ENCODE results near the gene FRMD8. TPM values are rescaled to one million over a fixed set of nuclear protein-coding genes. Genes with fewer than 3 reads are reported as not detected.
A peak's percentile ranks its signal among the peaks of the same experiment; 100 is the strongest.

FRMD8 gene
- total RNA-seq, 1 donor from 2014 or later = 39.7 TPM

DNA sequence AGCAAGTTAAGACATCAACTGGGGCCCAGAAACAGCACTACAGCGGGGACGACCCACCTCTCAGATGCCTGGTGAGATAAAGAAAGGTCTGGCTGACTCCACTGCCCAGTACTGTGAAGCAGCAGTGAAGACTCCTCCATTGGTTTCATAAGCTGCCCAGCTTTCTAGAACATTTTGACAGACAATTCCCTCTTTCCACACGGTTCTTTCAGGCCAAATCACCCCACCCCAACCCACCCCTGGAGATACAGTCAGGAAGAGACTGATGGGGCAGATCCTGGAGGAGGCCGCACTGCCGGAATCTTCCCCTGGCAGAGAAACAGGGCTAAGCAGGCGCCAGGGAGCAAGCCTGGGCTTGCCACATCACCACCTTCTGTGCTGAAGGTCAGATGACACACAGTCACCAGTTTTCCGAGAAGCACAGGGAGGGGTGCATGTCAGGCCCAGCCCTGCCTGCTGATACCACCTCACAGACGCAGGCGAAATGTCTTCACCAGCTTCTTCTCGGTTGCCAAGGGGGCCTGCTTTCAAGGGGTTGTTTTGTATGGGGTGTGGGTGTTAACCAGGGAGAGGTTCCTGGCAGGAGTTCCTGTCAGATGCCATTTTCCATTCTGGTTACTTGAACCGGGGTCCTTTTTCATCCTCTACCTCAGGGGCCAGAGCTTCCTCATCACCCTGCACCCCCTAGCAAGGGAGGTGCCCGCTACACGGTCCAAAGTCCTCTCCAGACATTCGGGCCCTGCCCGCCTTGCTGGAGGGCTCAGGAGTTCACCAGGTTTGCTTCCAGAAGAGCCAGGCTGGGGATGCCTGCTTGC is 34.7 kb downstream of the FRMD8 start:
- no peaks in the 10 kb centered on the region for H3K9me3 Mint-ChIP-seq
- peak overlapping the region; percentile 98 for H3K4me3 Mint-ChIP-seq (ENCODE audit: low read depth)
- intact Hi-C loops (cut with micrococcal nuclease) = loop anchor here (1.0 to 2.0 kb wide), 2 partner anchors 39 to 154 kb away; partner anchors contain the start of gene SLC25A45
- H3K27me3 Mint-ChIP-seq (ENCODE audit: low read depth) = no peaks in the 10 kb centered on the region
- peaks cover 34% of the 10 kb centered on the region for H3K4me1 Mint-ChIP-seq (ENCODE audit: low read depth)
- H3K27ac Mint-ChIP-seq = peak overlapping the region; percentile 98
- DNase-seq (ENCODE audit: low spot score) = peak; percentile 88
- H3K36me3 Mint-ChIP-seq (ENCODE audit: low read depth) = peaks cover 38% of the 10 kb centered on the region

DNA sequence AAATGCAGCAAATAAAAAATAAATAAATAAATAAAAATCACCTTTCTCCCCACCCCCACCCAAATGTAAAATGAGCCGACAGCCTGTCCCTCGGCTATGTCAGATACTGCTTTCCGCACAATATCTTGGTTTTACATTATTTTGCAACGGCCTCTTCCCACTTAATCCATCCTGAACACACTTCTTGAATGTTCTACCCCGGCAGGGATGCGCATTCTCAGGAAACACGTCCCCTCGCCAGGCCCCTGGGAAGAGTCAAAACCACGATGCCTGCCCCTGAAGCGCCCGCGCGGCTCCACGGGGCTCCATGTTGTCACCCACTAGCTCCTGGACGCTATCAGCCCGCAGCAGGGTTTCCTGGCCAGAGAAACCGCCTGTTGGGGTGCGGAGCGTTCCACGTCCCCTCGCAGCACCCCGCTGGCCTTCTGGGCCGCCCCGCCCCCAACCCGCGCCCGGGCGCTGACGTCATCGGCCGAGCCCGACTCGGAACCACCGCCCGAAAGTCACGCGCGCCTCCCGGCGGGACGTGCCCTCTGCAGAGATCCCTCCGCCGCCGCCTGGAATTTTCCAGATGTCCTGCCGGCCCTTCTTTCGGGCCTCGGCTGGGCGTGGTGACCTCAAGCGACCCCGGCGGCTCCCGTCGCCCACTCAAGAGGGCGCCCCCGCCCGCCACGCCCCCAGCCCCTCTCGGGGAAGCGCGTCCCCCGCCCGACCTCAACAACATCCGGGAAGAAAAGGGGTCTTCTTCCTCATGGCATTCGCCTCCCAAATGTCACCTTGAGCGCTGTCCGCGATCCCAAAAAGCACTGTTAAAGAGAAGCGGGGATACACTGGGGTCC is 35.6 kb downstream of the FRMD8 start:
- Mint-ChIP-seq H3K4me1 (ENCODE audit: low read depth) (peaks cover 35% of the 10 kb centered on the region), H3K4me3 (ENCODE audit: low read depth) (peak overlapping the region; percentile 98), H3K36me3 (ENCODE audit: low read depth) (peaks cover 46% of the 10 kb centered on the region), H3K27ac (peak overlapping the region; percentile 98), H3K27me3 (ENCODE audit: low read depth) (no peaks in the 10 kb centered on the region), H3K9me3 (no peaks in the 10 kb centered on the region)
- intact Hi-C loops (cut with micrococcal nuclease) = loop anchor here (1.0 to 2.0 kb wide), 3 partner anchors 40 to 153 kb away; partner anchors contain the start of gene SLC25A45
- peak; percentile 93 for DNase-seq (ENCODE audit: low spot score)

DNA sequence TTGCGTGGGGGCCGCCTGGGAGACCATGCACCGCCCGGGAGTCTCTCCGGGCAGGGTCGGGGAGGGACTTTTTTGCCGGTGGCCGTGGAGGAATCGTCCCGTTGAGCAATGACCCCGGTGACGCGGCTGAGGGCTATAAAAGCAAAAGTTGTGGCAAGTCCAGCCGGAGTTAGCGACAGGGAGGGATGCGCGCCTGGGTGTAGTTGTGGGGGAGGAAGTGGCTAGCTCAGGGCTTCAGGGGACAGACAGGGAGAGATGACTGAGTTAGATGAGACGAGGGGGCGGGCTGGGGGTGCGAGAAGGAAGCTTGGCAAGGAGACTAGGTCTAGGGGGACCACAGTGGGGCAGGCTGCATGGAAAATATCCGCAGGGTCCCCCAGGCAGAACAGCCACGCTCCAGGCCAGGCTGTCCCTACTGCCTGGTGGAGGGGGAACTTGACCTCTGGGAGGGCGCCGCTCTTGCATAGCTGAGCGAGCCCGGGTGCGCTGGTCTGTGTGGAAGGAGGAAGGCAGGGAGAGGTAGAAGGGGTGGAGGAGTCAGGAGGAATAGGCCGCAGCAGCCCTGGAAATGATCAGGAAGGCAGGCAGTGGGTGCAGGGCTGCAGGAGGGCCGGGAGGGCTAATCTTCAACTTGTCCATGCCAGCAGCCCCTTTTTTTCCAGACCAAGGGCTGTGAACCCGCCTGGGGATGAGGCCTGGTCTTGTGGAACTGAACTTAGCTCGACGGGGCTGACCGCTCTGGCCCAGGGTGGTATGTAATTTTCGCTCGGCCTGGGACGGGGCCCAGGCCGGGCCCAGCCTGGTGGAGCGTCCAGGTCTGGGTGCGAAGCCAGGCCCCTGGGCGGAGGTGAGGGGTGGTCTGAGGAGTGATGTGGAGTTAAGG is 36.4 kb downstream of the FRMD8 start, which contains the start of gene NEAT1:
Gene NEAT1, plus strand, starts transcription at position 166 of the 883 bp plus-strand sequence.
- Mint-ChIP-seq H3K36me3 (ENCODE audit: low read depth) (peaks cover 55% of the 10 kb centered on the region), H3K4me1 (ENCODE audit: low read depth) (peaks cover 35% of the 10 kb centered on the region), H3K27ac (peak within 1 kb of the TSS; percentile 98), H3K9me3 (no peaks in the 10 kb centered on the region), H3K27me3 (ENCODE audit: low read depth) (no peaks in the 10 kb centered on the region), H3K4me3 (ENCODE audit: low read depth) (peak within 1 kb of the TSS; percentile 98)
- peak; percentile 95 for DNase-seq (ENCODE audit: low spot score)
- intact Hi-C loops (cut with micrococcal nuclease) = loop anchor here (1.0 kb wide), 1 partner anchor 74 kb away; no protein-coding TSS in a partner anchor

DNA sequence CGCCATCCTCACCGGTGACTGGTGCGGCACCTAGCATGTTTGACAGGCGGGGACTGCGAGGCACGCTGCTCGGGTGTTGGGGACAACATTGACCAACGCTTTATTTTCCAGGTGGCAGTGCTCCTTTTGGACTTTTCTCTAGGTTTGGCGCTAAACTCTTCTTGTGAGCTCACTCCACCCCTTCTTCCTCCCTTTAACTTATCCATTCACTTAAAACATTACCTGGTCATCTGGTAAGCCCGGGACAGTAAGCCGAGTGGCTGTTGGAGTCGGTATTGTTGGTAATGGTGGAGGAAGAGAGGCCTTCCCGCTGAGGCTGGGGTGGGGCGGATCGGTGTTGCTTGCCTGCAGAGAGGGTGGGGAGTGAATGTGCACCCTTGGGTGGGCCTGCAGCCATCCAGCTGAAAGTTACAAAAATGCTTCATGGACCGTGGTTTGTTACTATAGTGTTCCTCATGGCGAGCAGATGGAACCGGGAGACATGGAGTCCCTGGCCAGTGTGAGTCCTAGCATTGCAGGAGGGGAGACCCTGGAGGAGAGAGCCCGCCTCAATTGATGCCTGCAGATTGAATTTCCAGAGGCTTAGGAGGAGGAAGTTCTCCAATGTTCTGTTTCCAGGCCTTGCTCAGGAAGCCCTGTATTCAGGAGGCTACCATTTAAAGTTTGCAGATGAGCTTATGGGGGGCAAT is 37.2 kb downstream of the FRMD8 start:
- intact Hi-C loops (cut with micrococcal nuclease) = no loop called here
- no peaks in the 10 kb centered on the region for H3K27me3 Mint-ChIP-seq (ENCODE audit: low read depth)
- DNase-seq (ENCODE audit: low spot score) = no peak
- H3K27ac Mint-ChIP-seq = peak overlapping the region; percentile 98
- H3K4me1 Mint-ChIP-seq (ENCODE audit: low read depth) = peaks cover 36% of the 10 kb centered on the region
- H3K9me3 Mint-ChIP-seq = no peaks in the 10 kb centered on the region
- peak overlapping the region; percentile 98 for H3K4me3 Mint-ChIP-seq (ENCODE audit: low read depth)
- peaks cover 61% of the 10 kb centered on the region for H3K36me3 Mint-ChIP-seq (ENCODE audit: low read depth)

DNA sequence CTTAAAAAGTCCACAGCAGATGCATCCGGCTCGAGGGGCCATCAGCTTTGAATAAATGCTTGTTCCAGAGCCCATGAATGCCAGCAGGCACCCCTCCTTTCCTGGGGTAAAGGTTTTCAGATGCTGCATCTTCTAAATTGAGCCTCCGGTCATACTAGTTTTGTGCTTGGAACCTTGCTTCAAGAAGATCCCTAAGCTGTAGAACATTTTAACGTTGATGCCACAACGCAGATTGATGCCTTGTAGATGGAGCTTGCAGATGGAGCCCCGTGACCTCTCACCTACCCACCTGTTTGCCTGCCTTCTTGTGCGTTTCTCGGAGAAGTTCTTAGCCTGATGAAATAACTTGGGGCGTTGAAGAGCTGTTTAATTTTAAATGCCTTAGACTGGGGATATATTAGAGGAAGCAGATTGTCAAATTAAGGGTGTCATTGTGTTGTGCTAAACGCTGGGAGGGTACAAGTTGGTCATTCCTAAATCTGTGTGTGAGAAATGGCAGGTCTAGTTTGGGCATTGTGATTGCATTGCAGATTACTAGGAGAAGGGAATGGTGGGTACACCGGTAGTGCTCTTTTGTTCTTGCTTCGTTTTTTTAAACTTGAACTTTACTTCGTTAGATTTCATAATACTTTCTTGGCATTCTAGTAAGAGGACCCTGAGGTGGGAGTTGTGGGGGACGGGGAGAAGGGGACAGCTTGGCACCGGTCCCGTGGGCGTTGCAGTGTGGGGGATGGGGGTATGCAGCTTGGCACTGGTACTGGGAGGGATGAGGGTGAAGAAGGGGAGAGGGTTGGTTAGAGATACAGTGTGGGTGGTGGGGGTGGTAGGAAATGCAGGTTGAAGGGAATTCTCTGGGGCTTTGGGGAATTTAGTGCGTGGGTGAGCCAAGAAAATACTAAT is 38.0 kb downstream of the FRMD8 start:
- H3K4me1 Mint-ChIP-seq (ENCODE audit: low read depth) = peaks cover 39% of the 10 kb centered on the region
- intact Hi-C loops (cut with micrococcal nuclease) = no loop called here

DNA sequence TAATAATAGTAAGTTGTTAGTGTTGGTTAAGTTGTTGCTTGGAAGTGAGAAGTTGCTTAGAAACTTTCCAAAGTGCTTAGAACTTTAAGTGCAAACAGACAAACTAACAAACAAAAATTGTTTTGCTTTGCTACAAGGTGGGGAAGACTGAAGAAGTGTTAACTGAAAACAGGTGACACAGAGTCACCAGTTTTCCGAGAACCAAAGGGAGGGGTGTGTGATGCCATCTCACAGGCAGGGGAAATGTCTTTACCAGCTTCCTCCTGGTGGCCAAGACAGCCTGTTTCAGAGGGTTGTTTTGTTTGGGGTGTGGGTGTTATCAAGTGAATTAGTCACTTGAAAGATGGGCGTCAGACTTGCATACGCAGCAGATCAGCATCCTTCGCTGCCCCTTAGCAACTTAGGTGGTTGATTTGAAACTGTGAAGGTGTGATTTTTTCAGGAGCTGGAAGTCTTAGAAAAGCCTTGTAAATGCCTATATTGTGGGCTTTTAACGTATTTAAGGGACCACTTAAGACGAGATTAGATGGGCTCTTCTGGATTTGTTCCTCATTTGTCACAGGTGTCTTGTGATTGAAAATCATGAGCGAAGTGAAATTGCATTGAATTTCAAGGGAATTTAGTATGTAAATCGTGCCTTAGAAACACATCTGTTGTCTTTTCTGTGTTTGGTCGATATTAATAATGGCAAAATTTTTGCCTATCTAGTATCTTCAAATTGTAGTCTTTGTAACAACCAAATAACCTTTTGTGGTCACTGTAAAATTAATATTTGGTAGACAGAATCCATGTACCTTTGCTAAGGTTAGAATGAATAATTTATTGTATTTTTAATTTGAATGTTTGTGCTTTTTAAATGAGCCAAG is 38.9 kb downstream of the FRMD8 start:
- peak overlapping the region; percentile 98 for H3K27ac Mint-ChIP-seq
- no peaks in the 10 kb centered on the region for H3K27me3 Mint-ChIP-seq (ENCODE audit: low read depth)
- H3K4me1 Mint-ChIP-seq (ENCODE audit: low read depth) = peaks cover 44% of the 10 kb centered on the region
- intact Hi-C loops (cut with micrococcal nuclease) = no loop called here
- peak; percentile 78 for DNase-seq (ENCODE audit: low spot score)
- H3K36me3 Mint-ChIP-seq (ENCODE audit: low read depth) = peaks cover 70% of the 10 kb centered on the region
- peak overlapping the region; percentile 98 for H3K4me3 Mint-ChIP-seq (ENCODE audit: low read depth)
- H3K9me3 Mint-ChIP-seq = no peaks in the 10 kb centered on the region

More for the DNA sequence above, 38.0 kb downstream of the FRMD8 start:
- Mint-ChIP-seq H3K27ac (peak overlapping the region; percentile 98), H3K36me3 (ENCODE audit: low read depth) (peaks cover 64% of the 10 kb centered on the region), H3K4me3 (ENCODE audit: low read depth) (peak overlapping the region; percentile 98), H3K27me3 (ENCODE audit: low read depth) (no peaks in the 10 kb centered on the region), H3K9me3 (no peaks in the 10 kb centered on the region)
- DNase-seq (ENCODE audit: low spot score) = peak; percentile 49

DNA sequence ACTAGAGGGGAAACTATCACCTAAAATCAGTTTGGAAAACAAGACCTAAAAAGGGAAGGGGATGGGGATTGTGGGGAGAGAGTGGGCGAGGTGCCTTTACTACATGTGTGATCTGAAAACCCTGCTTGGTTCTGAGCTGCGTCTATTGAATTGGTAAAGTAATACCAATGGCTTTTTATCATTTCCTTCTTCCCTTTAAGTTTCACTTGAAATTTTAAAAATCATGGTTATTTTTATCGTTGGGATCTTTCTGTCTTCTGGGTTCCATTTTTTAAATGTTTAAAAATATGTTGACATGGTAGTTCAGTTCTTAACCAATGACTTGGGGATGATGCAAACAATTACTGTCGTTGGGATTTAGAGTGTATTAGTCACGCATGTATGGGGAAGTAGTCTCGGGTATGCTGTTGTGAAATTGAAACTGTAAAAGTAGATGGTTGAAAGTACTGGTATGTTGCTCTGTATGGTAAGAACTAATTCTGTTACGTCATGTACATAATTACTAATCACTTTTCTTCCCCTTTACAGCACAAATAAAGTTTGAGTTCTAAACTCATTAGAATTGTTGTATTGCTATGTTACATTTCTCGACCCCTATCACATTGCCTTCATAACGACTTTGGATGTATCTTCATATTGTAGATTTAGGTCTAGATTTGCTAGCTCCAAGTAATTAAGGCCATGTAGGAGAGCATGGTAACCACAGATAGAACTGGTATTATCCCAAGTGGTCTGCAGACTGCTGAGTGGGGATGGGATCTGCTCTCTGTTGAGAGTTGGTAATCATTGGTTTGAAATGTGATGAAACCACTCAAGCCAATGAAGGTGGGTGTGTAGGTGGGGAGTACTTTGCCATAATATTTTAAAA is 39.8 kb downstream of the FRMD8 start:
- Mint-ChIP-seq H3K4me3 (ENCODE audit: low read depth) (peak overlapping the region; percentile 98), H3K27ac (peak overlapping the region; percentile 98), H3K4me1 (ENCODE audit: low read depth) (peaks cover 48% of the 10 kb centered on the region), H3K36me3 (ENCODE audit: low read depth) (peaks cover 72% of the 10 kb centered on the region), H3K27me3 (ENCODE audit: low read depth) (no peaks in the 10 kb centered on the region), H3K9me3 (no peaks in the 10 kb centered on the region)
- DNase-seq (ENCODE audit: low spot score) = no peak
- intact Hi-C loops (cut with micrococcal nuclease) = loop anchor here (1.0 to 2.0 kb wide), 2 partner anchors 8 to 51 kb away; no protein-coding TSS in a partner anchor

DNA sequence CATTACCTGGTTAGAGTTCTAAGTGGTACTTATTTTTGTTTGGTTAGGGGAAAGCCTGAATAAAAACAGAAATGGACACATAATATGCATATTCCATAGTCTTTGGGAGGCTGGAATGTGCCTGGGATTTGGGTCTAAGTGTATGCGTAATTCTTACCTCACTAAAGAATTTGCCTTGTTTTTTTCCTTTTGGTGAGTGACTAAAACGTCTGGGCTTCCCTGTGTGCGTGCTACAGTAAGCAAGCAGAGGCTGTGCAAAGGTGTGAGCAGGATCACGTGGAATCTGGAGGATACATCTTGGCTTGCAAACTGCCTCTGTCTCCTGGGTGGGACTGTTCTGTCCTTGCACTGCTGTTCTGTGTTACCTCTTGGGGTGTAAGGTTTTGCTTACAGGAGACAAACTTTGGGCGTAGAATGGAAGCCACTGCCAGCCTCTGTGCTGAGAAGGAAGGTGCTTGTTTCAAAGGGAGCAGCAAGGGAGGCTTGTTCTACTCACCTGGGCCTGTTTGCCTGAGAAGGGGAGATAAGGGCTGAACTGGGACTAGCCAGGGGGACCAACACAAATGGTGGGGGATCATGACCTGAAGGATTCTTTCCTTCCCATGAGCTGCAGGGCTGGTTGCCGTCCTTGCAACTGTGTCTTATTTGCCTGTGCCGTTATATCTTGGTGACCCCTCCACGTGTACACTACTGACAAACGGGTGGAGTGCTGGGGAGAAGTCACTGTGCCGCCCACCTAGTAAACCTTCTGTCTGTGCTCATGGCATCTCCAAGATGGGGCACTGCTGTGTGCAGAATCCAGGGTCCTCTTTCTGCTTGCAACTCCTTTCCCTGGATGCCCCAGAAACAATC is 40.6 kb downstream of the FRMD8 start:
- DNase-seq (ENCODE audit: low spot score) = no peak
- Mint-ChIP-seq H3K27me3 (ENCODE audit: low read depth) (no peaks in the 10 kb centered on the region), H3K36me3 (ENCODE audit: low read depth) (peaks cover 79% of the 10 kb centered on the region), H3K4me3 (ENCODE audit: low read depth) (peak overlapping the region; percentile 98), H3K9me3 (no peaks in the 10 kb centered on the region), H3K27ac (peak overlapping the region; percentile 98), H3K4me1 (ENCODE audit: low read depth) (peaks cover 56% of the 10 kb centered on the region)
- intact Hi-C loops (cut with micrococcal nuclease) = loop anchor here (1.0 to 2.0 kb wide), 2 partner anchors 9 to 50 kb away; no protein-coding TSS in a partner anchor

Data from activated T-helper 2 cell treated with anti-CD3 and anti-CD28 coated beads, Interferon-gamma antibody, Interleukin-2, Interleukin-4, amounts not matched to agents 10 μg/mL and 5 μg/mL and 100 μg/mL, durations not matched to agents 14 hours and 24 hours and 36 hours (primary cell).